ENCODE measurements around the gene AFF3. TPM values are rescaled to one million over a fixed set of nuclear protein-coding genes. Genes with fewer than 3 reads are reported as not detected.

The AFF3 gene
- total RNA-seq, 3 donors from 2014 or later (not counting 1 experiment from before 2014, with no cell fraction given): 4.6 to 9.6 (median 5.6) TPM

- Mint-ChIP-seq H3K27me3 (ENCODE audit: low read depth in 2 of 2) (peaks cover 0 to 2% of the 10 kb centered on the region in 2 donors), H3K4me1 (no peaks in the 10 kb centered on the region), H3K4me3 (no peak overlapping the region), H3K36me3 (no peaks in the 10 kb centered on the region), H3K27ac (no peak overlapping the region), H3K9me3 (no peaks in the 10 kb centered on the region)
- 83% methylated on average over 3 of the region's 3 CpGs for WGBS (ENCODE audit: insufficient coverage)
- no peaks in the 10 kb centered on the region for H3K36me3 ChIP-seq (ENCODE audit: control insufficient read depth, insufficient read depth, low read length)
- H3K4me1 ChIP-seq (ENCODE audit: control insufficient read depth, insufficient read depth, low read length): no peaks in the 10 kb centered on the region
- TF ChIP-seq, protein P1, sequence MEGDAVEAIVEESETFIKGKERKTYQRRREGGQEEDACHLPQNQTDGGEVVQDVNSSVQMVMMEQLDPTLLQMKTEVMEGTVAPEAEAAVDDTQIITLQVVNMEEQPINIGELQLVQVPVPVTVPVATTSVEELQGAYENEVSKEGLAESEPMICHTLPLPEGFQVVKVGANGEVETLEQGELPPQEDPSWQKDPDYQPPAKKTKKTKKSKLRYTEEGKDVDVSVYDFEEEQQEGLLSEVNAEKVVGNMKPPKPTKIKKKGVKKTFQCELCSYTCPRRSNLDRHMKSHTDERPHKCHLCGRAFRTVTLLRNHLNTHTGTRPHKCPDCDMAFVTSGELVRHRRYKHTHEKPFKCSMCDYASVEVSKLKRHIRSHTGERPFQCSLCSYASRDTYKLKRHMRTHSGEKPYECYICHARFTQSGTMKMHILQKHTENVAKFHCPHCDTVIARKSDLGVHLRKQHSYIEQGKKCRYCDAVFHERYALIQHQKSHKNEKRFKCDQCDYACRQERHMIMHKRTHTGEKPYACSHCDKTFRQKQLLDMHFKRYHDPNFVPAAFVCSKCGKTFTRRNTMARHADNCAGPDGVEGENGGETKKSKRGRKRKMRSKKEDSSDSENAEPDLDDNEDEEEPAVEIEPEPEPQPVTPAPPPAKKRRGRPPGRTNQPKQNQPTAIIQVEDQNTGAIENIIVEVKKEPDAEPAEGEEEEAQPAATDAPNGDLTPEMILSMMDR (IDR thresholded peaks at IDR 0.05): no peak
- ATAC-seq (no peak), DNase-seq (no peak)
- intact Hi-C loops (cut with micrococcal nuclease): no loop called here
- H3K27me3 ChIP-seq (ENCODE audit: control insufficient read depth, insufficient read depth, low read length): no peaks in the 10 kb centered on the region
- H3K9me3 ChIP-seq (ENCODE audit: control insufficient read depth, insufficient read depth, low read length): no peaks in the 10 kb centered on the region
- no peak overlapping the region for H3K4me3 ChIP-seq (ENCODE audit: low read length)
- no peak overlapping the region for H3K27ac ChIP-seq (ENCODE audit: low read length)
Observed at GRCh38 chr2:99988599-99988998, 153.8 kb downstream of the AFF3 start.

DNA sequence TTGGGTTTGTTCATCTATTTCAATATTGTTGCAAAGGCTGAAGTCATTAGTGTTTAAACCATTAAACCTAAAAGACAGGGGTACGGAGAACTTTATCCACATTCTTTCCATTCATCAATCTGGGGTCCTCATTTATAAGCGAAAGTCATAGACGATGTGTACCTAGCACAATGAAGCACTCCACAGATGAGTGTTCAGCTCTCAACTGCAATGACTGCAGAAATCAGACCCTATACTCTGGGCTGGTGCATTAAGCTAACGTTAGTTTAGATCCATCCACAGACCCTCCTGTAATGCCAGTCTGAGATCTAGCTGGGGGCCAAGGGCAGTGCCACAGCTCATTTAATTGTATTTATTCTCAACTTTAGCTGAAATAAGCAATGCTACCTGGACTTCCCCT lies 155.2 kb downstream of the AFF3 start:
- H3K4me1 Mint-ChIP-seq: no peaks in the 10 kb centered on the region
- ATAC-seq (no peak), DNase-seq (no peak)
- peaks cover 0 to 2% of the 10 kb centered on the region in 2 donors for H3K27me3 Mint-ChIP-seq (ENCODE audit: low read depth in 2 of 2)
- Histone ChIP-seq H3K4me1 (ENCODE audit: control insufficient read depth, insufficient read depth, low read length) (no peaks in the 10 kb centered on the region), H3K9me3 (ENCODE audit: control insufficient read depth, insufficient read depth, low read length) (no peaks in the 10 kb centered on the region), H3K27ac (ENCODE audit: low read length) (no peak overlapping the region), H3K4me3 (ENCODE audit: low read length) (no peak overlapping the region), H3K27me3 (ENCODE audit: control insufficient read depth, insufficient read depth, low read length) (no peaks in the 10 kb centered on the region), H3K36me3 (ENCODE audit: control insufficient read depth, insufficient read depth, low read length) (no peaks in the 10 kb centered on the region)
- intact Hi-C loops (cut with micrococcal nuclease): no loop called here
- H3K4me3 Mint-ChIP-seq: no peak overlapping the region
- TF ChIP-seq, protein P1 (IDR thresholded peaks at IDR 0.05): no peak
- no peaks in the 10 kb centered on the region for H3K9me3 Mint-ChIP-seq
- 90% methylated on average over 4 of the region's 4 CpGs for WGBS (ENCODE audit: insufficient coverage)
- no peaks in the 10 kb centered on the region for H3K36me3 Mint-ChIP-seq
- no peak overlapping the region for H3K27ac Mint-ChIP-seq

DNA sequence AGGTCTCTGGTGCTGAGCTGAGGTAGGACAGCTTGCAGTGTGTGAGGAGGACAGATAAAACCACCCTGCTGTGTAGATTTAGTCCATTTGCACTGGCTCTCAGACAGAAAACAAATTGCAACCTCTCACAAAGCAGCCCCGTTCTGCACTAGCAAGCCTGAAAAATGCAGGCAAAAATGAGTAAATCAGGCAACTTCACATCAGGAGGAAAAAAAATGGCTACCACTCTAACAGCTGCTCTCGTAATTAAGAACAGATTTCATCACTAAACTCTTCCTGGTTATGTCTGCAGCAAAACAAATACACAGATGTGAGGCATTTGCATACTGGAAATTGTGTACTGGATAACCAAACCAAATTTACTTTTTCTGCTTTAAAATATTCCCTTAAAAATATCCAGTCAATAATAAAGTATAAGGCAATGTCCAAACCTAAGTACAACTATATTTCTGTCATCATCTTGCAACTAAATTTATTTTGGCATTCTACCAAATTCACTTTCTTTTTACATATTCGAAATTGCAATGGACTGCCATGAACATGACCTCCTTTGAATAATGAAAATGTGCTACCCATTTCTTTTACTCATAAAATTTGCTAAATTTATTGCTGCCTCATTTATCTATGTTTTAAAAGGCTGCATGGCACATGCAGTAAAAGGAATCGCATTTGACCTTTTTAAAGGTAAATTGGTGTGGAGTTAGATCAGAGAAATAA lies 157.4 kb downstream of the AFF3 start:
- no peak overlapping the region for H3K27ac ChIP-seq (ENCODE audit: low read length)
- H3K4me3 ChIP-seq (ENCODE audit: low read length): no peak overlapping the region
- no peaks in the 10 kb centered on the region for H3K9me3 ChIP-seq (ENCODE audit: control insufficient read depth, insufficient read depth, low read length)
- TF ChIP-seq, protein P1 (IDR thresholded peaks at IDR 0.05): no peak
- Mint-ChIP-seq H3K4me3 (no peak overlapping the region), H3K27me3 (ENCODE audit: low read depth in 2 of 2) (no peaks in the 10 kb centered on the region), H3K4me1 (no peaks in the 10 kb centered on the region), H3K36me3 (no peaks in the 10 kb centered on the region), H3K27ac (no peak overlapping the region), H3K9me3 (no peaks in the 10 kb centered on the region)
- DNase-seq (no peak), ATAC-seq (no peak)
- H3K4me1 ChIP-seq (ENCODE audit: control insufficient read depth, insufficient read depth, low read length): no peaks in the 10 kb centered on the region
- intact Hi-C loops (cut with micrococcal nuclease): no loop called here
- 81% methylated on average over 3 of the region's 4 CpGs for WGBS (ENCODE audit: insufficient coverage)
- no peaks in the 10 kb centered on the region for H3K27me3 ChIP-seq (ENCODE audit: control insufficient read depth, insufficient read depth, low read length)
- no peaks in the 10 kb centered on the region for H3K36me3 ChIP-seq (ENCODE audit: control insufficient read depth, insufficient read depth, low read length)

GRCh38 chr2:99982744-99983143 lies 159.6 kb downstream of the AFF3 start:
- intact Hi-C loops (cut with micrococcal nuclease): no loop called here
- TF ChIP-seq, protein P1 (IDR thresholded peaks at IDR 0.05): no peak
- H3K9me3 Mint-ChIP-seq: no peaks in the 10 kb centered on the region
- Histone ChIP-seq H3K4me1 (ENCODE audit: control insufficient read depth, insufficient read depth, low read length) (no peaks in the 10 kb centered on the region), H3K27me3 (ENCODE audit: control insufficient read depth, insufficient read depth, low read length) (no peaks in the 10 kb centered on the region), H3K36me3 (ENCODE audit: control insufficient read depth, insufficient read depth, low read length) (no peaks in the 10 kb centered on the region), H3K27ac (ENCODE audit: low read length) (no peak overlapping the region), H3K4me3 (ENCODE audit: low read length) (no peak overlapping the region), H3K9me3 (ENCODE audit: control insufficient read depth, insufficient read depth, low read length) (no peaks in the 10 kb centered on the region)
- no peak overlapping the region for H3K27ac Mint-ChIP-seq
- no peaks in the 10 kb centered on the region for H3K36me3 Mint-ChIP-seq
- DNase-seq (no peak), ATAC-seq (no peak)
- H3K4me1 Mint-ChIP-seq: no peaks in the 10 kb centered on the region
- H3K4me3 Mint-ChIP-seq: no peak overlapping the region
- WGBS (ENCODE audit: insufficient coverage): 100% methylated on average over 1 of the region's 2 CpGs
- H3K27me3 Mint-ChIP-seq (ENCODE audit: low read depth in 2 of 2): no peaks in the 10 kb centered on the region

Data from natural killer cell (primary cell).